Kidney capillary endothelial cell (primary cell): ENCODE data around the gene HAL.

Source experiments
- DNase-seq: peaks from one replicate; pipeline ENCODE4 v3.0.0-alpha.2; 2018; ENCODE audit warnings: low spot score

Gene HAL

GRCh38 chr12:96014943-96015599, 18.9 kb upstream of the HAL start:
- no peak for DNase-seq

GRCh38 chr12:96007729-96008128, 11.6 kb upstream of the HAL start:
- no peak for DNase-seq

- DNase-seq, result no peak
These were observed 10.6 kb upstream of the HAL start for GRCh38 chr12:96006727-96007126.

GRCh38 chr12:96000858-96001257, 4.7 kb upstream of the HAL start:
- DNase-seq, result no peak

- no peak for DNase-seq
These were observed 3.3 kb upstream of the HAL start for GRCh38 chr12:95999484-95999883.

GRCh38 chr12:95998611-95999286, 2.6 kb upstream of the HAL start:
- peak; percentile 38 for DNase-seq

- no peak for DNase-seq
These were observed 1.9 kb upstream of the HAL start for GRCh38 chr12:95997911-95998510.

- DNase-seq, result no peak
These were observed 1.1 kb upstream of the HAL start for GRCh38 chr12:95997276-95997675.

GRCh38 chr12:95995238-95996031, 709 bp downstream of the HAL start:
- no peak for DNase-seq

- DNase-seq, result no peak
These were observed 1.7 kb downstream of the HAL start for GRCh38 chr12:95994476-95994875.

GRCh38 chr12:95993907-95994306, 2.2 kb downstream of the HAL start:
- DNase-seq, result no peak

- no peak for DNase-seq
These were observed 6.0 kb downstream of the HAL start for GRCh38 chr12:95990136-95990535.

- no peak for DNase-seq
These were observed 6.5 kb downstream of the HAL start for GRCh38 chr12:95989504-95990123.

GRCh38 chr12:95988506-95989275, 7.5 kb downstream of the HAL start:
- no peak for DNase-seq

GRCh38 chr12:95986635-95987570, 9.2 kb downstream of the HAL start:
- DNase-seq, result no peak

- no peak for DNase-seq
These were observed 11.5 kb downstream of the HAL start for GRCh38 chr12:95984682-95985081.

- DNase-seq, result no peak
These were observed 13.5 kb downstream of the HAL start for GRCh38 chr12:95982602-95983001.

- DNase-seq, result no peak
These were observed 15.7 kb downstream of the HAL start for GRCh38 chr12:95980437-95980836.

- no peak for DNase-seq
These were observed 17.4 kb downstream of the HAL start for GRCh38 chr12:95978774-95979173.

- DNase-seq, result no peak
These were observed 17.8 kb downstream of the HAL start for GRCh38 chr12:95978351-95978750.
